ENCODE results near the gene RTTN.

RTTN gene

GRCh38 chr18:70188113-70188512 lies 17.4 kb downstream of the RTTN start:
- Mint-ChIP-seq H3K4me3 (no peak overlapping the region), H3K27ac (no peak overlapping the region), H3K36me3 (ENCODE audit: low read depth) (peaks cover 95% of the 10 kb centered on the region), H3K9me3 (no peaks in the 10 kb centered on the region), H3K4me1 (ENCODE audit: low read depth) (peaks cover 4% of the 10 kb centered on the region), H3K27me3 (no peaks in the 10 kb centered on the region)
- no peak for DNase-seq

- Mint-ChIP-seq H3K4me1 (ENCODE audit: low read depth) (peaks cover 14% of the 10 kb centered on the region), H3K9me3 (no peaks in the 10 kb centered on the region), H3K27ac (no peak overlapping the region), H3K27me3 (no peaks in the 10 kb centered on the region), H3K4me3 (no peak overlapping the region), H3K36me3 (ENCODE audit: low read depth) (peaks cover 76% of the 10 kb centered on the region)
- no peak for DNase-seq
Observed at GRCh38 chr18:70183441-70183840, 22.0 kb downstream of the RTTN start.

DNA sequence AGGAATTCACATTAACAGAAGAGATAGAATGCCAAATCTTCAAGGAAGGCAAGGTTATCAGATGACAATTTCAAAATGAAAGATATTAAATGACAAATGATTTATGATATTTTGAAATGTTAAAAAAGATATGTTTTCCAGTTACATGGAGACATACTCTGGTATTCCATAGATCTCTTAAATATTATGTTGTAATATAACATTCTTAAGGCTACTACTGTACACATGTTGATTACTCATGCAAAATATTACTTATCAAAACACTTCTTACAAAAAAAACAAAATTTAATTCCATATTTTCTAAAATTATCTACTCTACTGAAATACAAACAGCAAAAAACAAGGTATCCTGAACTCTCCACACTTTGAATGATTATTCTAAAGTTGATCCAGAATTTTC lies 22.9 kb downstream of the RTTN start:
- Mint-ChIP-seq H3K9me3 (no peaks in the 10 kb centered on the region), H3K36me3 (ENCODE audit: low read depth) (peaks cover 74% of the 10 kb centered on the region), H3K27me3 (no peaks in the 10 kb centered on the region), H3K27ac (no peak overlapping the region), H3K4me3 (no peak overlapping the region), H3K4me1 (ENCODE audit: low read depth) (peaks cover 14% of the 10 kb centered on the region)
- DNase-seq = no peak

DNA sequence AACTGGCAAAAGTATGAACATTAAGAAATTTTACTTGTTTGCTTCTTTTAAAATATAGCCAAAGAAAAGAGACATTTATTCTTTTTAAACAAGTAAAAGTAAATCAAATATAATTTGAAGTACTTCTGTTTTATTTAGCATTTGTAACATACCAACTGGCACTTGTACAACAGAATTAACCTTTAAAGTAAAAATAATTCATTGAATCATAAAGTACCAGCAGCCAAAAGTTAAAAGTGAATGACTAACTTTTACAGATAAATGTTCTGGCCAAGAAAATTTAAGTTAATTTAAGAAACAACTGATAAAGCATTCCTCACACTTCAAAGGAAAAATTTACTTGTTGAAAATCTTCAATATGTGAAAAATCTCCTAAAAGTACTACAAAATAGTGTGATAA lies 23.8 kb downstream of the RTTN start:
- H3K9me3 Mint-ChIP-seq = no peaks in the 10 kb centered on the region
- no peak overlapping the region for H3K27ac Mint-ChIP-seq
- H3K27me3 Mint-ChIP-seq = no peaks in the 10 kb centered on the region
- no peak for DNase-seq
- H3K4me1 Mint-ChIP-seq (ENCODE audit: low read depth) = peaks cover 14% of the 10 kb centered on the region
- peaks cover 70% of the 10 kb centered on the region for H3K36me3 Mint-ChIP-seq (ENCODE audit: low read depth)
- H3K4me3 Mint-ChIP-seq = no peak overlapping the region

DNA sequence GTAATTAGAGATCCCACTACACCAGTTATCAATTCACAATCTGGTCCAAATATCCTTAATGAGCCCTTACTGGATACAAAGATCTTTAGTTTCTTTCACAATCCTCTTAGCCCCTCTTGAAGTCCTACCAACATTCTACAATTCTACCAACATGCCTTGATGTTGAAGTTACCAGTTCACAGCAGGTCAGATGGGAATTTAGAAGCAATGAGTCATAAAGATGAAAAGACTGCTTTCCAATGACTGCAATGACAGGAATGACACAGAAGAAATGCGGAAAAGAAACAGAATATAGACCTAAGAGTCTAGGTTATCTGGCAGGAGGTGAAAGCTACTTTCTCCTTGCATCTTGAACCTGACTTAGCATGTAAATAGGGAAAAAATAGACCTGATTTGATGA lies 24.5 kb downstream of the RTTN start:
- Mint-ChIP-seq H3K27me3 (no peaks in the 10 kb centered on the region), H3K36me3 (ENCODE audit: low read depth) (peaks cover 69% of the 10 kb centered on the region), H3K27ac (no peak overlapping the region)

DNA sequence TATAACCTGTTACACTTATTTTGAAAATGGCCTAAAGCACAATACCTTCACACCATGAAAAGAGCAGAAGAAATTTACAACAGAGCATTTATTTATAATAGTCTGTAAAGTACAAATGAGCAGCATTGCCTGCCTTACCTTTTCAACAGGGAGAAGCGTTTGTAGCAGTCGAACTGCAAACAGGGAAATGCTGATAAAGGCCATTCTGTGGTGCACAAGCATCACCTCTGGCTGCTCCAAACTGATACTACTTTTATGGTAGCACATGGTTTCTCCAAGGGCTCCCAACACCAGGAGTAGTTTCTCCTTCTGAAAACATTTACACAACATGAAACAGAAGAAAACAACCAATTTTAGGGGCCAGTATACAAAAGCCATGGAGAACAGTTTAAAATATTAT lies 28.9 kb downstream of the RTTN start:
- H3K4me1 Mint-ChIP-seq (ENCODE audit: low read depth) = peaks cover 10% of the 10 kb centered on the region
- no peak overlapping the region for H3K27ac Mint-ChIP-seq
- peaks cover 58% of the 10 kb centered on the region for H3K36me3 Mint-ChIP-seq (ENCODE audit: low read depth)
- no peak for DNase-seq
- H3K27me3 Mint-ChIP-seq = no peaks in the 10 kb centered on the region
- no peaks in the 10 kb centered on the region for H3K9me3 Mint-ChIP-seq
- H3K4me3 Mint-ChIP-seq = no peak overlapping the region

More for the DNA sequence above, 24.5 kb downstream of the RTTN start:
- Mint-ChIP-seq H3K4me3 (no peak overlapping the region), H3K4me1 (ENCODE audit: low read depth) (peaks cover 14% of the 10 kb centered on the region), H3K9me3 (no peaks in the 10 kb centered on the region)
- DNase-seq = no peak

GRCh38 chr18:70175216-70175615 lies 30.3 kb downstream of the RTTN start:
- H3K9me3 Mint-ChIP-seq = no peaks in the 10 kb centered on the region
- no peak overlapping the region for H3K27ac Mint-ChIP-seq
- H3K4me1 Mint-ChIP-seq (ENCODE audit: low read depth) = peaks cover 5% of the 10 kb centered on the region
- no peak for DNase-seq
- H3K27me3 Mint-ChIP-seq = no peaks in the 10 kb centered on the region
- H3K4me3 Mint-ChIP-seq = no peak overlapping the region
- H3K36me3 Mint-ChIP-seq (ENCODE audit: low read depth) = peaks cover 61% of the 10 kb centered on the region

DNA sequence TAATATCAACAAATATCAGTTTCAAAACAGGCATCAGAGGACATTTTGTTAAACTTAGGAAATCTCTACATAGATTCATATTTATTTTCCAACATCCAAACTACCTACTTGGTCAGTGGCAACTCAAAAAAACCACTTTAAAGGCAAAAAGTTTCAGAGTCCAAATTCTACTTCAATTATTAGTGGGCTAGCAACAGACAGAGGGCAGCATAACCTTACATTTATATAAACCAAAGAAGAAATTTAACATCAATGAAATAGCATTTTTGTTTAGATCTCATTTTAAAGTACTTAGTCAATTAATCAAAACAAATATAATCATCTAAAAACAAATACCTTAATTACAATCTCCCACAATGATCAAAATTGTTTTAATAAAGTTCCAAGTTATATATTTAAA lies 33.3 kb downstream of the RTTN start:
- H3K4me1 Mint-ChIP-seq (ENCODE audit: low read depth) = no peaks in the 10 kb centered on the region
- H3K36me3 Mint-ChIP-seq (ENCODE audit: low read depth) = peaks cover 52% of the 10 kb centered on the region
- no peaks in the 10 kb centered on the region for H3K9me3 Mint-ChIP-seq
- no peak overlapping the region for H3K27ac Mint-ChIP-seq
- no peak for DNase-seq
- H3K4me3 Mint-ChIP-seq = no peak overlapping the region
- no peaks in the 10 kb centered on the region for H3K27me3 Mint-ChIP-seq

DNA sequence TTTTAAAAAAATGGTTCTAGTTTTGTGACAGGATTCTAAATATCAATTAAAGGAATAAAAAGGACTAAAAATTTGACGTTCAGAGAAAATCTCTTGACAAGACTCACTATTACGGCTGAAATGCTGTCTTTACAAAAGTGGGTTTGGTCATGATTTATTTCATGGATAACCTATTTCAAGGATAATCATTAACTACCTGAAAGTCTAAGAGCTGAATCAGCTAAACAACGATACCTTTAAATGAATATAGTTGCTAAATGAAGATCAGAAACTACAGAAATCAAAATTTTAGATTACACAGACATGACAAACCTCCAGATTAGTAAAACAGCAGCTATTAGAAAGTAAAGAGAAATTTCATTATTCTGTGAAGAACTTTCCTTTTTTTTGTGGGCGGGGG lies 35.7 kb downstream of the RTTN start:
- DNase-seq = no peak
- no peak overlapping the region for H3K4me3 Mint-ChIP-seq

GRCh38 chr18:70166668-70167067 lies 38.8 kb downstream of the RTTN start:
- Mint-ChIP-seq H3K27me3 (no peaks in the 10 kb centered on the region), H3K9me3 (peaks cover 6% of the 10 kb centered on the region), H3K36me3 (ENCODE audit: low read depth) (peaks cover 63% of the 10 kb centered on the region), H3K27ac (no peak overlapping the region), H3K4me1 (ENCODE audit: low read depth) (peaks cover 6% of the 10 kb centered on the region), H3K4me3 (no peak overlapping the region)
- no peak for DNase-seq

More for the DNA sequence above, 35.7 kb downstream of the RTTN start:
- Mint-ChIP-seq H3K27me3 (no peaks in the 10 kb centered on the region), H3K27ac (no peak overlapping the region), H3K36me3 (ENCODE audit: low read depth) (peaks cover 51% of the 10 kb centered on the region), H3K9me3 (no peaks in the 10 kb centered on the region), H3K4me1 (ENCODE audit: low read depth) (peaks cover 6% of the 10 kb centered on the region)

DNA sequence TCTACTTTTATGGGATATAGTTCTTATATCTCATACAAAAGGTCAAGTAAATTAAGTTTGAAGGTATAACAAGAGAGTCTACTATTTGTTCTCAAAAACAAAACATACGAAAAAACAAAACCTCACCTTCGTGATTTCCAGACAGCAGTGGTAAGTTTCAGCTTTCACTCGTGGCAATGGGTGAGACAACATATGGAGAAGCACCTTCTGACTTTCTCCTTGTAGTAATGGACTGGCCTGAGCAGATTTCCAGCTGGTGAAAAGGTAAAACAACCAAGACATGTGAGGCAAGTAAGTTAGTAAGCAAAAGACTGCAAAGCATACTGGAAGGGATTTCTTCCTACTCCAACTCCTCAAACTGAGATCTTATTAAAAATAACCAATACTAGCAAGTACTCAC lies 39.6 kb downstream of the RTTN start:
- Mint-ChIP-seq H3K27me3 (no peaks in the 10 kb centered on the region), H3K4me1 (ENCODE audit: low read depth) (peaks cover 10% of the 10 kb centered on the region), H3K4me3 (no peak overlapping the region), H3K9me3 (peaks cover 6% of the 10 kb centered on the region), H3K27ac (no peak overlapping the region), H3K36me3 (ENCODE audit: low read depth) (peaks cover 63% of the 10 kb centered on the region)
- DNase-seq = no peak

DNA sequence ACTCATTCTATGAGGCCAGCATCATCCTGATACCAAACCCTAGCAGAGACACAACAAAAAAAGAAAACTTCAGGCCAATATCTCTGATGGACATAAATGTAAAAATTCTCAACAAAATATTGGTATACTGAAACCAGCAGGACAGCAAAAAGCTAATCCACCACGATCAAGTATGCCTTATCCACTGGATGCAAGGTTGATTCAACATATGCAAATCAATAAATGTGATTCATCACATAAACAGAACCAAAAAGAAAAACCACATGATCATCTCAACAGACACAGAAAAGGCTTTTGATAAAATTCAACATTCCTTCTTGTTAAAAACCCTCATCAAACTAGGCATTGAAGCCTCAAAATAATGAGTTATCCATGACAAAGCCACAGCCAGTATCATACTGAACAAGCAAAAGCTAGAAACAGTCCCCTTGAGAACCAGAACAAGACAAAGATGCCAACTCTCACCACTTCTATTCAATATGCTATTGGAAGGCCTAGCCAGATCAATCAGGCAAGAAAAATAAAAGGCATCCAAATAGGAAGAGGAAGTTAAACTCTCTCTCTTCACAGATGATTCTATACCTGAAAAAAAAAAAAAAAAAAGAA lies 45.3 kb downstream of the RTTN start:
- H3K4me3 Mint-ChIP-seq = no peak overlapping the region
- peaks cover 6% of the 10 kb centered on the region for H3K9me3 Mint-ChIP-seq
- DNase-seq = no peak
- peaks cover 91% of the 10 kb centered on the region for H3K36me3 Mint-ChIP-seq (ENCODE audit: low read depth)
- no peaks in the 10 kb centered on the region for H3K27me3 Mint-ChIP-seq
- H3K27ac Mint-ChIP-seq = peak overlapping the region; percentile 2
- H3K4me1 Mint-ChIP-seq (ENCODE audit: low read depth) = peaks cover 24% of the 10 kb centered on the region

GRCh38 chr18:70158992-70159717 lies 46.3 kb downstream of the RTTN start:
- Mint-ChIP-seq H3K4me3 (no peak overlapping the region), H3K36me3 (ENCODE audit: low read depth) (peaks cover 92% of the 10 kb centered on the region), H3K27ac (no peak overlapping the region), H3K4me1 (ENCODE audit: low read depth) (peaks cover 33% of the 10 kb centered on the region), H3K27me3 (no peaks in the 10 kb centered on the region), H3K9me3 (peaks cover 6% of the 10 kb centered on the region)
- DNase-seq = no peak

DNA sequence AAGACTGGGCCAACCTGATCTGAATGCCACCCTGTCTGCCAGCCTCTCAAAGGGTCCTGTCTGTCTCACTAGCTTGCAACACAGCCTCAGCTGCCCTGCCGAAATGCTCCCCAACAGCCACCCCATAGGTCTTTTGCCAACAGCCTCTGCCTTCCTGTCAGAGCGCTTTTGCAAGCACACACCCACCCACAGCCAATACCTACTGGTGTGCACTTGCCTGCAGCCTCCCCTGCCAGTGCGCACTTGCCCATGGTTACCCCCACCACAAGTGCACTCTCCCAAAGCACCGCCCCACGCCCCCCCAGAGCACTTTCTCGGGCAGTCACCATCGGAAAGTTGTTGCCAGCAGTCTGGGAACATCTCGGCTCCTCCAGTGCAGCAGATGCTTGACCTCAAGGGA lies 48.6 kb downstream of the RTTN start:
- no peaks in the 10 kb centered on the region for H3K9me3 Mint-ChIP-seq

DNA sequence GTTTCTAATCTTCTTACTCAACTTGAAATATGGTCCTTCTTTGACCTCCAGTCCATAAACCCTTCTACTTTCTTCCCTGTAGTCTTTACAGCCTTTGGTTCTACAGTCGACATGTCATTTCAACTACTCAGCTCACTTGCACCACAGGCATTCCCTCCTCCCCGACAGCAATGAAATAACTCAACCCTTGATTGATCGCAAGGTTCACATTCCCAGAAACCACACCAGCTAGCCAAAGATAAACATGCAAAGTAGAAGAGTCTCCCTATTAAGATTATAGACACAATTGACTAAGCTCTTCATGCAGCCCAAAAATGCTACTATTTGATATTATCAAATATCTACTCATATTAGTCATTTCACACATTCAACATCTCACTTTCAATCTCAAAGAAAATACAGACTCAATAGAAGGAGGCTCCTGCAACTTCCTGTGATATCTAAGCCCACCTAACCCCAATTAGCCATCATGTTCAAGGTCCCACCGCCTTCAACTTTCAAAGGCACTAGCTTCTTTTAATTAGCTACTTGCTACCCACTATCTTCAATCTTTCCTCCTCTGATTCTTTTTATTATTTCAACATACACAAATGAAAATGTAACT lies 50.8 kb downstream of the RTTN start:
- Mint-ChIP-seq H3K4me3 (no peak overlapping the region), H3K4me1 (ENCODE audit: low read depth) (peaks cover 19% of the 10 kb centered on the region), H3K27me3 (no peaks in the 10 kb centered on the region), H3K9me3 (no peaks in the 10 kb centered on the region), H3K27ac (no peak overlapping the region), H3K36me3 (ENCODE audit: low read depth) (peaks cover 81% of the 10 kb centered on the region)
- DNase-seq = no peak

More for the DNA sequence above, 48.6 kb downstream of the RTTN start:
- H3K36me3 Mint-ChIP-seq (ENCODE audit: low read depth) = peaks cover 87% of the 10 kb centered on the region
- no peak overlapping the region for H3K4me3 Mint-ChIP-seq
- no peaks in the 10 kb centered on the region for H3K27me3 Mint-ChIP-seq
- DNase-seq = no peak
- H3K27ac Mint-ChIP-seq = no peak overlapping the region
- peaks cover 35% of the 10 kb centered on the region for H3K4me1 Mint-ChIP-seq (ENCODE audit: low read depth)
